HepG2 (cell line): ENCODE results near the gene LPIN3. TPM values are rescaled to one million over a fixed set of nuclear protein-coding genes. Genes with fewer than 3 reads are reported as not detected.
A peak's percentile ranks its signal among the peaks of the same experiment; 100 is the strongest.

Source experiments
- ADNP ChIP-seq: sonication (generic); formaldehyde crosslinking; IDR thresholded peaks from 2 replicates; pipeline ENCODE4 v1.4.0; 2020; ENCODE audit warnings: missing genetic modification reagents
- AHR ChIP-seq: IDR thresholded peaks from 2 replicates; pipeline ENCODE4 v1.6.1; 2018; ENCODE audit warnings: missing genetic modification reagents, missing compliant biosample characterization
- ARNT ChIP-seq: fragments of 450-650 bp; IDR thresholded peaks from 2 replicates; pipeline ENCODE4 v1.6.1; 2017
- CBX1 ChIP-seq: IDR thresholded peaks from one replicate; pipeline ENCODE4 v1.6.1; 2016; ENCODE audit warnings: antibody characterized with exemption, low read depth
- CBX2 ChIP-seq, 2 experiments: fragments of 200-600 bp in 1 of 2; sonication (generic); formaldehyde crosslinking in 1 of 2; IDR thresholded peaks; 2 replicates each; pipeline versions ENCODE4 v1.7.0 to v1.8.1; 2018 to 2022; ENCODE audit warnings: low read depth in 2 of 2, low read length in 1 of 2, mild to moderate bottlenecking in 1 of 2, missing genetic modification reagents in 1 of 2
- CEBPG ChIP-seq: IDR thresholded peaks from 2 replicates; pipeline ENCODE4 v1.6.1; 2016
- ETV5 ChIP-seq: IDR thresholded peaks from 2 replicates; pipeline ENCODE4 v1.6.1; 2018; ENCODE audit warnings: missing biosample characterization, missing genetic modification reagents, inconsistent platforms, borderline replicate concordance
- FOXA3 ChIP-seq: IDR thresholded peaks from 2 replicates; pipeline ENCODE4 v1.6.1; 2016; ENCODE audit warnings: missing genetic modification reagents, missing compliant biosample characterization
- HMGA1 ChIP-seq: sonication (generic); formaldehyde crosslinking; conservative IDR thresholded peaks from 2 replicates; pipeline ENCODE4 v1.4.0; 2020; ENCODE audit warnings: missing genetic modification reagents
- HNRNPH1 ChIP-seq: fragments of 200-400 bp; formaldehyde crosslinking; optimal IDR thresholded peaks from 2 replicates; pipeline ENCODE3; 2017; ENCODE audit warnings: mild to moderate bottlenecking, low read depth, low read length
- NFRKB ChIP-seq: fragments of 450-650 bp; IDR thresholded peaks from 2 replicates; pipeline ENCODE4 v1.6.1; 2017
- PLRG1 ChIP-seq: fragments of 450-650 bp; conservative IDR thresholded peaks from 2 replicates; pipeline ENCODE4 v1.6.1; 2016
- POLR2AphosphoS2 ChIP-seq: IDR thresholded peaks from 2 replicates; pipeline ENCODE4 v1.6.1; 2011; ENCODE audit warnings: low read depth, low read length, improper control_type of control experiment
- POLR2G ChIP-seq: fragments of 200-400 bp; formaldehyde crosslinking; IDR thresholded peaks from 2 replicates; pipeline ENCODE4 v1.6.1; 2018; ENCODE audit warnings: mild to moderate bottlenecking, low read depth, low read length, moderate library complexity
- RAD51 ChIP-seq: fragments of 450-650 bp; IDR thresholded peaks from 2 replicates; pipeline ENCODE4 v1.6.1; 2016; ENCODE audit warnings: borderline replicate concordance
- SRF ChIP-seq: IDR thresholded peaks from 2 replicates; pipeline ENCODE4 v1.6.1; 2011; ENCODE audit warnings: mild to moderate bottlenecking, low read depth, low read length, moderate library complexity
- ZBTB1 ChIP-seq: sonication (generic); formaldehyde crosslinking; IDR thresholded peaks from 2 replicates; pipeline ENCODE4 v1.4.0; 2020; ENCODE audit warnings: missing genetic modification reagents, borderline replicate concordance
- ZNF383 ChIP-seq: sonication (generic); formaldehyde crosslinking; IDR thresholded peaks from 2 replicates; pipeline ENCODE4 v1.4.0; 2020; ENCODE audit warnings: missing genetic modification reagents, mild to moderate bottlenecking, borderline replicate concordance
- ZNF644 ChIP-seq: IDR thresholded peaks from 2 replicates; pipeline ENCODE4 v1.6.1; 2016; ENCODE audit warnings: low read depth
- ZSCAN25 ChIP-seq: sonication (generic); formaldehyde crosslinking; IDR thresholded peaks from 2 replicates; pipeline ENCODE4 v1.8.0; 2022; ENCODE audit warnings: mild to moderate bottlenecking, missing genetic modification reagents
- polyA plus RNA-seq, 8 experiments: library from polyadenylated mRNA; depleted of rRNA in 3 of 8; stranded (reverse) in 7 of 8; unstranded in 1 of 8; fragments of >200 nt; fragmentation: Illumina TruSeq in 4 of 8; extraction: Trizol in 4 of 8; gene quantifications; 2 replicates each; pipeline versions ENCODE4 v1.2.1 to v1.2.3, GENCODE V29; 2011 to 2016; ENCODE audit warnings: low read depth in 4 of 8, missing spikeins in 1 of 8, mixed read lengths in 1 of 8; ENCODE audit not compliant: insufficient read depth in 1 of 8
- total RNA-seq, 5 experiments: library from RNA; depleted of rRNA; stranded (reverse); fragments of >200 nt; fragmentation: Illumina TruSeq; extraction: Trizol; gene quantifications; 2 replicates each; pipeline ENCODE4 v1.2.3, GENCODE V29; 2016; ENCODE audit warnings: low read depth in 1 of 5
- TF ChIP-seq, protein P1 (sequence below): sonication (generic); formaldehyde crosslinking; IDR thresholded peaks from 2 replicates; pipeline ENCODE4 v1.8.0; 2022; ENCODE audit warnings: mild to moderate bottlenecking, missing genetic modification reagents, borderline replicate concordance
- TF ChIP-seq, protein P2 (sequence below): sonication (generic); formaldehyde crosslinking; IDR thresholded peaks from 2 replicates; pipeline ENCODE4 v1.9.0; 2021; ENCODE audit warnings: mild to moderate bottlenecking, missing genetic modification reagents
- TF ChIP-seq, protein P3 (sequence below): fragments of 450-650 bp; IDR thresholded peaks from 2 replicates; pipeline ENCODE4 v1.6.1; 2017

Gene LPIN3
- total and polyA plus RNA-seq, 2 of the 13 experiments (the other 11 are each of a cell fraction or from before 2014, with no cell fraction given) = 14.2 to 28.6 TPM

DNA sequence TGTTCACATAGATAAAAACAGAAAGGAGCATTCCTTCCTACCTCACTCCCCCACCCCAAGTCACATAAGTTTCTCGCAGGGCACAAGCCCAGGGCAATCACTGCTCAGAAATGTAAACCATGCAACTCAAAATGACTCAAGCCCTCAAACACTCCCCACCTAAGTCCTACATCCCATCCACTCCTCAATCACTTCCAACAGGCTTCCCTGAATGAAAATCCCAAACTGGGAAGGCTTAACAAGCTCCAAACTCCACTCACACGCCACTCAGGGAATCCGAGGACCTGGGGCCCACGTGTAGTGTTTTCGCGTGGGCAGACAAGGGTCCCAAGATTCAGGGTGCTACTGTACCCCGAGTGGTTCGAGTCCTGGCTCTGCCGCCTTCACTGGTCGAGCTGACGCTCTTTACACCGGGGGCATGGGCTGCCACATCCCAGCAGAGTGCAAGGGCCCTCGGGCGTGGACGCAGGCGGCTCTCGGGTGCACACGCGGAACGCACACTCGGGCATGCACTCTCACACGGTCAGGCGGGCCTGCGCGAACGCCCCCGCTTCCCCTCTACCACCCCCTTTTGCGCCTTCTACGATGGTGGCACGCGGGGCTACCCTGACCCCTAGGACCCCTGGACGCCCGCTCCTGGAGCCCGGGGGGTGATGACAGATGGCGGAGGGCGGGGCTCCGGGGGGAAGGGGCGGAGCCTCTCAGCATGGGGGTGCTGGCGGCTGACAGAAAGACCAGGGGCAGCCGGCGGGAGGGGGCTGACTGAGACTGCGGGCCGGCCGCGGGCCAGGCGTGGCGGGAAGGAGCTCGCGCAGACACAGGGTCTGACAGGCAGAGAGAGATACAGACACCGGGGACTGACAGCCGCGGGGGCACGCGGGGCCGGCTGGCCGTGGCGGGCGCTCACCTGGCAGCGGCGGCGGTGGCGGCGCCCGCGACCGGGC lies 23.7 kb upstream of the LPIN3 start (continued):
- TF ChIP-seq, protein P1, sequence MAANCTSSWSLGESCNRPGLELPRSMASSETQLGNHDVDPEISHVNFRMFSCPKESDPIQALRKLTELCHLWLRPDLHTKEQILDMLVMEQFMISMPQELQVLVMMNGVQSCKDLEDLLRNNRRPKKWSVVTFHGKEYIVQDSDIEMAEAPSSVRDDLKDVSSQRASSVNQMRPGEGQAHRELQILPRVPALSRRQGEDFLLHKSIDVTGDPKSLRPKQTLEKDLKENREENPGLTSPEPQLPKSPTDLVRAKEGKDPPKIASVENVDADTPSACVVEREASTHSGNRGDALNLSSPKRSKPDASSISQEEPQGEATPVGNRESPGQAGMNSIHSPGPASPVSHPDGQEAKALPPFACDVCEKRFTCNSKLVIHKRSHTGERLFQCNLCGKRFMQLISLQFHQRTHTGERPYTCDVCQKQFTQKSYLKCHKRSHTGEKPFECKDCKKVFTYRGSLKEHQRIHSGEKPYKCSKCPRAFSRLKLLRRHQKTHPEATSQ (CRISPR knock-in tag) = 0 out of 2 replicates have a peak, but pooled peaks have one; percentile 18
- TF ChIP-seq ZNF644 (no peak), ADNP (CRISPR knock-in tag) (0 out of 2 replicates have a peak, but pooled peaks have one; percentile 18), ETV5 (CRISPR knock-in tag) (peak; percentile 18; the same call in 1 of the 2 replicates), ZNF383 (CRISPR knock-in tag) (no peak), FOXA3 (CRISPR knock-in tag) (no peak), POLR2AphosphoS2 (no peak), PLRG1 (no peak), RAD51 (no peak), POLR2G (no peak; the same call in 1 of the 2 replicates), HNRNPH1 (no peak), AHR (CRISPR knock-in tag) (0 out of 2 replicates have a peak, but pooled peaks have one; percentile 63), HMGA1 (CRISPR knock-in tag) (no peak), ARNT (no peak), CBX1 (peak; percentile 7), SRF (no peak), ZSCAN25 (CRISPR knock-in tag) (no peak), CBX2 (IDR thresholded peaks at IDR 0.05; ENCODE audit: low read depth, low read length) (no peak), CBX2 (CRISPR knock-in tag; IDR thresholded peaks at IDR 0.05; ENCODE audit: low read depth) (no peak), ZBTB1 (CRISPR knock-in tag) (no peak), NFRKB (no peak), CEBPG (CRISPR knock-in tag) (no peak)
- TF ChIP-seq, protein P2, sequence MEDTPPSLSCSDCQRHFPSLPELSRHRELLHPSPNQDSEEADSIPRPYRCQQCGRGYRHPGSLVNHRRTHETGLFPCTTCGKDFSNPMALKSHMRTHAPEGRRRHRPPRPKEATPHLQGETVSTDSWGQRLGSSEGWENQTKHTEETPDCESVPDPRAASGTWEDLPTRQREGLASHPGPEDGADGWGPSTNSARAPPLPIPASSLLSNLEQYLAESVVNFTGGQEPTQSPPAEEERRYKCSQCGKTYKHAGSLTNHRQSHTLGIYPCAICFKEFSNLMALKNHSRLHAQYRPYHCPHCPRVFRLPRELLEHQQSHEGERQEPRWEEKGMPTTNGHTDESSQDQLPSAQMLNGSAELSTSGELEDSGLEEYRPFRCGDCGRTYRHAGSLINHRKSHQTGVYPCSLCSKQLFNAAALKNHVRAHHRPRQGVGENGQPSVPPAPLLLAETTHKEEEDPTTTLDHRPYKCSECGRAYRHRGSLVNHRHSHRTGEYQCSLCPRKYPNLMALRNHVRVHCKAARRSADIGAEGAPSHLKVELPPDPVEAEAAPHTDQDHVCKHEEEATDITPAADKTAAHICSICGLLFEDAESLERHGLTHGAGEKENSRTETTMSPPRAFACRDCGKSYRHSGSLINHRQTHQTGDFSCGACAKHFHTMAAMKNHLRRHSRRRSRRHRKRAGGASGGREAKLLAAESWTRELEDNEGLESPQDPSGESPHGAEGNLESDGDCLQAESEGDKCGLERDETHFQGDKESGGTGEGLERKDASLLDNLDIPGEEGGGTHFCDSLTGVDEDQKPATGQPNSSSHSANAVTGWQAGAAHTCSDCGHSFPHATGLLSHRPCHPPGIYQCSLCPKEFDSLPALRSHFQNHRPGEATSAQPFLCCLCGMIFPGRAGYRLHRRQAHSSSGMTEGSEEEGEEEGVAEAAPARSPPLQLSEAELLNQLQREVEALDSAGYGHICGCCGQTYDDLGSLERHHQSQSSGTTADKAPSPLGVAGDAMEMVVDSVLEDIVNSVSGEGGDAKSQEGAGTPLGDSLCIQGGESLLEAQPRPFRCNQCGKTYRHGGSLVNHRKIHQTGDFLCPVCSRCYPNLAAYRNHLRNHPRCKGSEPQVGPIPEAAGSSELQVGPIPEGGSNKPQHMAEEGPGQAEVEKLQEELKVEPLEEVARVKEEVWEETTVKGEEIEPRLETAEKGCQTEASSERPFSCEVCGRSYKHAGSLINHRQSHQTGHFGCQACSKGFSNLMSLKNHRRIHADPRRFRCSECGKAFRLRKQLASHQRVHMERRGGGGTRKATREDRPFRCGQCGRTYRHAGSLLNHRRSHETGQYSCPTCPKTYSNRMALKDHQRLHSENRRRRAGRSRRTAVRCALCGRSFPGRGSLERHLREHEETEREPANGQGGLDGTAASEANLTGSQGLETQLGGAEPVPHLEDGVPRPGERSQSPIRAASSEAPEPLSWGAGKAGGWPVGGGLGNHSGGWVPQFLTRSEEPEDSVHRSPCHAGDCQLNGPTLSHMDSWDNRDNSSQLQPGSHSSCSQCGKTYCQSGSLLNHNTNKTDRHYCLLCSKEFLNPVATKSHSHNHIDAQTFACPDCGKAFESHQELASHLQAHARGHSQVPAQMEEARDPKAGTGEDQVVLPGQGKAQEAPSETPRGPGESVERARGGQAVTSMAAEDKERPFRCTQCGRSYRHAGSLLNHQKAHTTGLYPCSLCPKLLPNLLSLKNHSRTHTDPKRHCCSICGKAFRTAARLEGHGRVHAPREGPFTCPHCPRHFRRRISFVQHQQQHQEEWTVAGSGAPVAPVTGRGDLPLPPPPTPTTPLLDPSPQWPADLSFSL (CRISPR knock-in tag) = no peak
- TF ChIP-seq, protein P3, sequence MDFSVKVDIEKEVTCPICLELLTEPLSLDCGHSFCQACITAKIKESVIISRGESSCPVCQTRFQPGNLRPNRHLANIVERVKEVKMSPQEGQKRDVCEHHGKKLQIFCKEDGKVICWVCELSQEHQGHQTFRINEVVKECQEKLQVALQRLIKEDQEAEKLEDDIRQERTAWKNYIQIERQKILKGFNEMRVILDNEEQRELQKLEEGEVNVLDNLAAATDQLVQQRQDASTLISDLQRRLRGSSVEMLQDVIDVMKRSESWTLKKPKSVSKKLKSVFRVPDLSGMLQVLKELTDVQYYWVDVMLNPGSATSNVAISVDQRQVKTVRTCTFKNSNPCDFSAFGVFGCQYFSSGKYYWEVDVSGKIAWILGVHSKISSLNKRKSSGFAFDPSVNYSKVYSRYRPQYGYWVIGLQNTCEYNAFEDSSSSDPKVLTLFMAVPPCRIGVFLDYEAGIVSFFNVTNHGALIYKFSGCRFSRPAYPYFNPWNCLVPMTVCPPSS = no peak
